Choroid plexus epithelial cell (primary cell): ENCODE measurements around the gene CLCN5.

Experiments used
- DNase-seq: peaks from one replicate; pipeline ENCODE4 v3.0.0-alpha.2; 2010; ENCODE audit warnings: low read depth
- H3K4me3 ChIP-seq: 2 replicates; pipeline ENCODE4 v1.5.1; 2011; ENCODE audit warnings: low read depth, mild to moderate bottlenecking, control low read depth, low read length, moderate library complexity
- CTCF ChIP-seq: conservative IDR thresholded peaks from 2 replicates; pipeline ENCODE4 v1.5.1; 2011; ENCODE audit warnings: low read depth, mild to moderate bottlenecking, control low read depth, inconsistent platforms, low read length, moderate library complexity

CLCN5 gene

GRCh38 chrX:49912086-49912485 lies 10.3 kb upstream of the CLCN5 start:
- TF ChIP-seq CTCF: no peak
- H3K4me3 ChIP-seq: no peak overlapping the region
- no peak for DNase-seq

GRCh38 chrX:49912861-49913260 lies 9.5 kb upstream of the CLCN5 start:
- no peak for DNase-seq
- H3K4me3 ChIP-seq: no peak overlapping the region
- no peak for TF ChIP-seq CTCF

GRCh38 chrX:49915361-49916222 lies 6.8 kb upstream of the CLCN5 start:
- H3K4me3 ChIP-seq: no peak overlapping the region
- DNase-seq: peak; percentile 75
- TF ChIP-seq CTCF: peak; percentile 84

GRCh38 chrX:49919617-49920016 lies 2.8 kb upstream of the CLCN5 start:
- H3K4me3 ChIP-seq: no peak overlapping the region
- DNase-seq: peak; percentile 85
- TF ChIP-seq CTCF: peak; percentile 82

- DNase-seq: no peak
- H3K4me3 ChIP-seq: no peak overlapping the region
- TF ChIP-seq CTCF: no peak
These were observed 1.3 kb upstream of the CLCN5 start for GRCh38 chrX:49921109-49921508.

GRCh38 chrX:49925176-49925575 lies 2.8 kb downstream of the CLCN5 start:
- no peak for TF ChIP-seq CTCF
- no peak for DNase-seq
- no peak overlapping the region for H3K4me3 ChIP-seq

- TF ChIP-seq CTCF: no peak
- no peak overlapping the region for H3K4me3 ChIP-seq
- DNase-seq: peak; percentile 60
These were observed 7.6 kb downstream of the CLCN5 start for GRCh38 chrX:49930039-49930438.
